GM23248 (cell line): ENCODE data around the gene GLA.

Source experiments
- EZH2 ChIP-seq: fragments of 200-600 bp; sonication (generic); IDR thresholded peaks from 2 replicates; pipeline ENCODE4 v1.6.1; 2018; ENCODE audit warnings: antibody characterized with exemption, mild to moderate bottlenecking; ENCODE audit not compliant: insufficient read depth, poor library complexity, severe bottlenecking
- EZH2phosphoT487 ChIP-seq: fragments of 200-600 bp; sonication (generic); IDR thresholded peaks from 2 replicates; pipeline ENCODE4 v1.6.1; 2018; ENCODE audit warnings: antibody characterized with exemption, moderate library complexity, mild to moderate bottlenecking, low read depth; ENCODE audit not compliant: insufficient read depth

DNA sequence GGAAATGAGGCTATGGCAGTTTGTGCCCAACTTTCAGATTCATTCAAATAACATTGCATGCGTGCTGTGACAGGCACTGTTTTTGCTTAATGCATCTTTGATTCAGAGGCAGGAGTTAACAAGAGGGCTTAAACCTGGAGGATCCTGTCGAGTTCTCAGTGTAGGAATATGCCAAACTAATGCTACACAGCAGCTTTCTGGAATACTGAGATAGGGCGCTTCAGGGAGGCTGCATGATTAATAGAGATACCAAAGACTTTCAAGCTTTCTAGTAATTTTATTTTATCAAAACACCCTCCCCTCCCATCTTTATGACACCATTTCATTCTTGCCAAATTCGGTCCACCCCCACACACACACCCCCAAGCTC is 58.5 kb downstream of the GLA start:
- TF ChIP-seq EZH2 (no peak), EZH2phosphoT487 (no peak)
